GM21528 (cell line): ENCODE results near the gene CCDC177.

ENCODE experiments used
- ATAC-seq: cut with Tn5 transposase; IDR thresholded peaks from one replicate; pipeline ENCODE4 v1.9.1; 2021; ENCODE audit warnings: mild to moderate bottlenecking, moderate library complexity; ENCODE audit not compliant: unreplicated experiment, low FRiP score

The CCDC177 gene

GRCh38 chr14:69532561-69533340, 41.9 kb downstream of the CCDC177 start:
- ATAC-seq: no peak

DNA sequence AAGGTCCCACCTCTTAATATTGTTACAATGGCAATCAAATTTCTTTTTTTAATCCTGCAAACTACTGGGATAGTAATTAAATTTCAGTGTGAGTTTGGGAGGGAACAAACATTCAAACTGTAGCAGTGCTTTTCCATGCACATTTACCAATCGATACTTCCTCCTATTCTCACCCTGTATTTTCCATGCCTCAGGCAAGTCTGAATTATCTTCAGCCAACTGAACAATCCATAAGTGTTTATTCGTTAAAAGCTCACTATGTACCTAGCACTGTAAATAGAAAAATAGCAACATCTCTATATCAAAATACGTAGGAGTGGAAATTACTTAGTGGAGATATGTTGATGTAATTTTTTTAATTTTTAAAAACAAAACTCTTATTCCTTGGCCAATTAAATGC, 43.5 kb downstream of the CCDC177 start:
- ATAC-seq: no peak

DNA sequence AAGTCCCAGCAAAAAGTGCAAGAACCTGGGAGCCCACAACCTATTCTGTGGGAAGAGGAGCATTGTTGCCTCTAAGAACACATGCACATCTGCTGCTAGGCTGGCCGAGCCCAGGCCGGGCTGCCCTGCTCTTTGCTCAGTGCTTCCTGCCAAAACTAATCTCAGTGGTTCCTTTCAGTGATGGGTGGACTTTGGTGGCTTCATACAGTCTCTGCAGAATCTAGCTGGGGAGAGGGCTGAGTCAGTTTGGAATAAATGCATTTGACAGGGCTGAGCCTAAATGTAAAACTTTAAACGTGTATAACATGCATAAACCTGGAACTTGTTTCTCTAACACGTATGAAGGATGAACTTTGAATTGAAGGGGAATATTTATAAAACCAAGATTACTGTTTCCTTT, 44.6 kb downstream of the CCDC177 start:
- no peak for ATAC-seq

DNA sequence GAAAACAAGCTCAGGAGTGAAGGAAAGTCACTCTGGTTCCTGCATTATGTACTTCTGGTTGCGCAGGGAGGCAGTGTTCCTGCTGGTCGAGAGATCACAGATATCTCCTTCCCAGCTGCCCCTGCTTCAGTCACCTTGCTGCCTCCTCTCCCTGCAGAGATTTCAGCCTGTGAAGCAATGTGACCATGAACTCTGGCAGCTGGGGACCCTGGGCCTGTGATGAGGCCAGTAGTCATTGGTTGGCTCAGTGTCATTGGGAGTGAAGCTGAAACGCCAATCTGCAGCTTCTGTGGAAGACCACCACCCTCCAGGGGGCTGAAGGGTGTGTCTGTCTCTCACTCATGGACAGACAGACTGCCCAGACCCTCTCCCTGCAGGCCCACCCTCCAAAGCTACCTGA, 45.1 kb downstream of the CCDC177 start:
- ATAC-seq: no peak

DNA sequence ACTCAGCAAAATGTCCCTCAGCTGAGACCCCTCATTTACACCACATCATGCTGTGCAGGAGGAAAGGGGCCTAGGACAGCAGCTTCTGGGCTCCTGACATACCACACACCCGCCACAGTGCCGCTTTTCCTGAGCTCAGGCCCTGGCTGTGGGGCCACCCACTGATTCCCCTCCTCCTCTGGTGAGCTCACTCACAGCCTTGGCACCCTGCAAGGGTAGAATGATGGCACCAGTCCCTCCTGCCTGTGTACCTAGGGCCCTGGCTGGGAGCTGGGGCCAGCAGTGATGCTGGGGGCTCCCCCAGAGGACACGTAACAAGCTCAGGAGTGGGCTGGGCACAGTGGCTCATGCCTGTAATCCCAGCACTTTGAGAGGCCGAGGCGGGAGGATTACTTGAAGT, 45.7 kb downstream of the CCDC177 start:
- no peak for ATAC-seq

GRCh38 chr14:69528143-69528542, 46.5 kb downstream of the CCDC177 start:
- ATAC-seq: no peak

- no peak for ATAC-seq
These were observed 47.0 kb downstream of the CCDC177 start for GRCh38 chr14:69527635-69528034.

- no peak for ATAC-seq
These were observed 48.8 kb downstream of the CCDC177 start for GRCh38 chr14:69525896-69526295.

DNA sequence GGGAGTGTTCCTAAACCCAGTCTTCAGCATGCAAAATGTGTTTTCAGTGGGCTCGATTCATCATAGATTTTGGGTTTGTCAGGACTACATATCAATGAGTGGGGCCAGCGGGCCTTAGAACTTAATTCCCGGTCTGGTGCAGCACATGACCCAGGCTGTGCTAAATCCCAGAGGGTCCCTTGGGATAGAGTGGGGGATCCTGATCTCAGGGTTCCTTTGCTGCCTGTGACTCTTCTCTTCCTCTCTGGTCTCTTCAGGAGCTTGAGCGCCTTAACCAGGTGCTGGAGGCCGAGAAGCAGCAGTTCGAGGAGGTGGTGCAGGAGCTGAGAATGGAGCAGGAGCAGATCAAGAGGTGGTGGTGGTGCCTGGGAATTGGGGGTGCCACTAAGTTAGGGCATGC, 52.6 kb downstream of the CCDC177 start:
- no peak for ATAC-seq
